DMS79 treated with DMSO at 0.1 percent for 48 hours (cell line): ENCODE data around the gene S100A14.
"Not testable (repeated sequence)": the region's sequence is repeated elsewhere in the genome, so short reads cannot be mapped to it uniquely, and the experiment has no call there.

ENCODE experiments used
- DNase-seq: peaks from one replicate; lab custom pipeline; 2025; lab: John Stamatoyannopoulos, UW

S100A14 gene

GRCh38 chr1:153616144-153616916 is at the start of gene S100A14:
S100A14 (minus strand) TSS chr1:153616325; CDS start chr1:153615858, 467 bp downstream.
- peak; percentile 39 for DNase-seq

DNA sequence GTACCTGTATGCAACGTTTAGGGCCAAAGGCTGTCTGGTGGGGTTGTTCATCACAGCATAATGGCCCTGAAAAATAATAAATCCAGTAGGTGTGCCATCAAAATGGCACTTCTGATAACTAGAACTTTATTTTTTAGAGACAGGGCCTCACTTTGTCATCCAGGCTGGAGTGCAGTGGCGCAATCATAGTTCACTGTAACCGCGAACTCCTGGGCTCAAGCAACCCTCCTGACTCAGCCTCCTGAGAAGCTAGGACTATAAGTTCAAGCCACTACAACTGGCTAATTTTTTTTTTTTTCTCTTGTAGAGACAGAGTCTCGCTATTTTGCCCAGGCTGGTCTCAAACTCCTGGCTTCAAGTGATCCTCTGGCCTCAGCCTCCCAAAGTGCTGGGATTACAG is 47.1 kb upstream of the S100A14 start:
- no peak for DNase-seq

DNA sequence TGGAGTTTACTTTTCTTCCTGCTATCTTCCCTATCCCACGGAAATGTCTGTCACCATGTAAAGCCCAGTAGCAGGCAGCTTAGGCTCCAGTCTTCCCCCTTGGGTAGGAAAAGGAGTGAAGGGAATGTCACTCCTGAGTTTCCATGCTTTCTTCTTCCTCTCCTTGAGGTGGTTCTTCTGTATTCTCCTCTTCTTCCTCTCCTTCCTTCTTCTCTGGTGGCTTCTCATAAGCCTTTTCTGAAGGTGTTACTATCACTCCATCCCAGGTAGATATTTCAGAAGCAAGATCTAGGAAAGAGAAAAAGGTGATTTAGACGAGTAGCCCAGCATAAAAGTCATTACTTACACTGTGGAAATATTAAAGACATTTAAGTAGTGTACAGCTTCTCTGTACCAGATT is 46.1 kb upstream of the S100A14 start:
- no peak for DNase-seq

DNA sequence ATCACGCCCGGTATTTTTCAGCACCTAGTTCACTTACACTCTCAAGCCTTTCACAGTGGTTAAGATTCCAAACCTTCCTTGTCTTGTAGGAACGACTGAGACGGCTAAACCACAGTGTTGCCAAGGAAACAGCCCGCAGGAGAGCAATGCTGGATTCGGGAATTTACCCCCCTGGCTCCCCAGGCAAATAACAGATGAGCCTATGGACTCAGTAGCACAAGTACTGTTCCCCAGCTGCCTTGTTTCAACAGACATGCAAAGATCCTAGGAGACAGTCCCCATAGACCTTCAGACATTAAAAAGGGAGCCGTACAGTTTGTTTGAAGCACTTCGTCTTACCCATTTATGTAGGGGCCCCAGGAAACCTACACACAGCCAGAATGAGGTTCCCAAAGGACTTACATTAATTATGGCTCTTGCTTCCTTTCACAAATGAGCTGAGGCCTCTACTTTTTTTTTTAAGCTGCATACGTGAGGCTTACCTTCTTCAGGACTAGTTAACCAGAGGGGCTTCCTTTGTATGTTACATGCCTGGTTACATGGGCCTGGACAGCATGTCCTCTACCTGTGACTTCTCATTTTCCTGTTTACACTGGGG is 45.1 kb upstream of the S100A14 start:
- no peak for DNase-seq

DNA sequence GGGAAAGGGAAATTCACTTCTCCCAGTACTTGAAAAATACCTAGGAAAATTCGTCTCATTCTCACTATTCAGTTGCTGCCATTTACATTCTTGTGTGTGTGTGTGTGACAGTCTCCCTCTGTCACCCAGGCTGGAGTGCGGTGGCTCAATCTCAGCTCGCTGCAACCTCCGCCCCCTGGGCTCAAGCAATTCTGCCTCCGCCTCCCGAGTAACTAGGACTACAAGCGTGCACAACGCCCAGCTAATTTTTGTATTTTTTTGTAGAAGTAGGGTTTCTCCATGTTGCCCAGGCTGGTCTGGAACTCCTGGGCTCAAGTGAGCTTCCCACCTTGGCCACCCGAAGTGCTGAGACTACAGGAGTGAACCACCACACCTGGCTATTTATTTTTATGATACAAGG is 43.5 kb upstream of the S100A14 start:
- DNase-seq: no peak

GRCh38 chr1:153659175-153659534 is 43.0 kb upstream of the S100A14 start:
- DNase-seq: no peak

DNA sequence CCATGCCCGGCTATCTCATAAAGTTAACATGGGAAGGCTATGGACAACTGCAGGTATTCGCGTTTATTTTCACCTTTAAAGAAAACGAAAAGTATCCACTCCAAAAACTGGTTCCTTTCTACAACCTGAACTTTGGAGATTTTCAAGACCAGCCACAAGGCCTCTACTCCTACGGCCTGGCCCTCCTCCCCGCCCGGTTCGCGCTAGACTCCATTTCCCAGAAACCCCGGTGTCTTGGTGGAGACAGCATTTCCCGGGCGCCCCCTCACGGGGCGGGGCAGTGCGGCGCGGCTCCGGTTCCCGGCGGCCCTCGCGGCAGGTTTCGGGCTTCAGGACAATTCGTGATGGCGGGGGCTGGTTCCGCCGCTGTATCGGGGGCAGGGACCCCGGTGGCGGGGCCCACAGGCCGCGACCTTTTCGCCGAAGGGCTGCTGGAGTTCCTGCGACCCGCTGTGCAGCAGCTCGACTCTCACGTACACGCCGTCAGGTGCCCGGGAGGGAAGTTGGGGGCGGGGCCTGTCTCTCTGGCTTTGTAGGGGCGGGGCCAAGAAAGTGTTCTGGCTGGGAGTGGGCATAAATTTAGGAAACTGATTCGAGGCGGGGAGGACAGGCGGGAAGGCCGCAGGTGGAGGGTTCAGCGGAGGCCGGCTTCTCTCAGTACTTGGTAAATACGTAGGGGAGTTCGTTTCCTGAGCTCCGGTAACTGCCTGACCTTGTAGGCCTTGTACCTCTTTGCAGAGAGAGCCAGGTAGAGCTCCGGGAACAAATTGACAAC is 42.5 kb upstream of the S100A14 start, which contains the start of gene SNAPIN:
Gene SNAPIN (plus strand): TSS at position 304 of the 775 bp plus-strand sequence. CDS start 41 bp downstream, at position 345.
- DNase-seq: peak; percentile 90

DNA sequence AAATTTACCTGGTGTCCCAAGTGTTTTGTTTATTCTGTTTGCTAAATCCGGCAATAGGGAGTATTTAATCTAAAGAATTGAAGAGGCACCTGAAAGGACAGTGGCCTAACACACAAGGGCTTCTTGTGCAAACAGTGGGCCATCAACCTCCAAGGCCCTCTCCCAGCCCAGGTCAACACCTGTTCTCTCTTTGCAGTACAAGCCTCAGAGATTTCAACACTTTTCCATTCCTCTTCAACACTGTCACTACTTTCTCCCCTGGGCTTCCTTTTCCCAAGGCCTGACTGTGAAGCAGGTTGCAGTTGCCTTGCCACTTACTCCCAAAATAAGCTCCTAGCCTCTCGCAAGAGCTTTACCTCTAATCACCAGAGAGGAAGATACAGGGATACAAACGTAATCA is 39.2 kb upstream of the S100A14 start:
- DNase-seq: no peak

DNA sequence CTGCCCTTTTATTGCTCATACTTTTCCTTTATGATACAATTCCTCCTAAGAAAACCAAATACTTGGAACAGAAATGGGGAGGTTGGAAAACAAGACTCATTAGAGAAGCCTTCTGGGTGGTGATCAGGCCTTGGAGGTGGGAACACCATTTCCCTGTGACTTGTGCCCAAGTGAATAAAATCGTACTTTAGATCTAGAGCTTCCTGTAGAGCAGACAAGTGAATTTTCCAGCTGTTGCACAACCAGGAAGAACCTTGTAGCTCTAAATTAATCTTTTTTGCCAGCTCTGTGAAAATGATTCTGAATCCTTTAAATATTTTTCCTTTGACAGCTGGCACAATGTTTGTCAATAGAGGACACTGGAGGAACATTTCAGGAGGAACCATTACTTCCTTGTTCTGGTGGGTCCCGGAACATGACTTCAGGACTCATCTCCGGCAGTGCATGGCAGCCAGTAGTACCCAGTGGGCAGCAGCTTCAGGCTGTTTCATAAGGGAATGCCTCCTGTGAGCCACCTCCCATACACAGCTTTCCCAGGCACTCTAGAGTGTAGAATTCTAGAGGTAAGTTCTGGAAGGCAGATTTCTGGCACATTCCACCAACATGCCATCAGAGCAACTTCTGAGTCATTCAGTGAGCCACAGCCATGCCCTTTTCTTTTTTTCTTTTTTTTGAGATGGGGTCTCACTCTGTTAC is 36.8 kb upstream of the S100A14 start:
- DNase-seq: no peak

- DNase-seq: no peak
Measured at GRCh38 chr1:153651771-153652170, 35.6 kb upstream of the S100A14 start.

GRCh38 chr1:153649863-153650235 is 33.7 kb upstream of the S100A14 start:
- DNase-seq: no peak

DNA sequence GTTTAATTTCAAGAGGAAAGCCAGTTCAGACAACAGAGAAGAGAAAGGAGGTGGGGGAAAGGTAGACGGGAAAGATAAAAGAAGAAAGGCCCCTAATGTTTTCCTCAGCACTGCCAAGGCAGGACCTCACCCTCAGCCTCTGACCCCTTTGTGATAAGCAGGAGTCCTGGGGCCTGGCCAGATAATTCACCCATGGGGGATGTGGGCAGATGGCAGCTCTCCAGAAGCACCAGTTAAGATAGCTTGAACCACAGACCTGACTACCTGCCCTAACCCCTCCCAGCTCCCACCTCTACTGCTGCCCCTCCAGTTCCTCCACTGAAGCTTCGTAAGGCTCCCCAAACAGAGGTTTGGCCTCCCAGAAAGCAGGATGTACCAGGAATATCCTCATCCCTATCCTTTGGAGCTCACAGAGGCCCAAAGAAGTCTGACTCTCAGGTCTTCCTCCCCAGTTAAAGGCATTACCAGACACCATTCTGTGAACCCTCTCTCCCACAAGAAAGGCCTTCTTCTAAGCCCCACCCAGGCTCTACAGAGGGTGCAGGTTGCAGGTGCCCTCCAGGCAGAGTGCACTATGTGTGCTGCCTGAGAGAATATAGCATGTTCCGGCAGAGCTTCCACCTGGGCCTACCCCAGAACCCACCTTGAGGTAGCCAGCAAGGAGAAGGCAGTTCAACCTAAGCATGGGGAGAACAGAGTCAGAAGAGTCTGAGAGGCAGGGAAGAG is 33.2 kb upstream of the S100A14 start:
- DNase-seq: no peak

DNA sequence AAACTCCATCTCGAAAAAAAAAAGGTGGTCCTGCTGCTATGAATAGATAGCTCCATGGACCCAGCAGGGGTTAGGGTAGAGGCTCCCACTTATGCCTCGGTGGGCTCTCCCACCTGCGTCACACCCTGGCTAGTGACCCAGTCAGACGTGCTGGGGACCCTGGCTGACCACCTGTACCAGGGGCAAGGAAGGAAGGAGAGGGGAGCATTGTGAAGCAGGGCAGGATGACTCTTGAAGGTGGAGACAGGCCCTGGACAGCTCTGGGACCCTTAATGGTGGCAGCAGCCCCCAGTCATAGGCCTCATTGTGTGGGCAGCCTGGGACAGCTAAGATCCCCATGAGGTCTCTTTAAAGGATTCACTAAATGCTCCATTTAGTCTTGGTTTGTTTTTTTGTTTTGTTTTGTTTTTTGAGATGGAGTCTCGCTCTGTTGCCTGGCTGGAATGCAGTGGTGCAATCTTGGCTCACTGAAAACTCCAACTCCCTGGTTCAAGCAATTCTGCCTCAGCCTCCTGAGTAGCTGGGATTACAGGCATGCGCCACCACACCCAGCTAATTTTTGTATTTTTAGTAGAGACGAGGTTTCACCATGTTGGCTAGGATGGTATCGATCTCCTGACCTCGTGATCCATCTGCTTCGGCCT is 32.0 kb upstream of the S100A14 start:
- no peak for DNase-seq

DNA sequence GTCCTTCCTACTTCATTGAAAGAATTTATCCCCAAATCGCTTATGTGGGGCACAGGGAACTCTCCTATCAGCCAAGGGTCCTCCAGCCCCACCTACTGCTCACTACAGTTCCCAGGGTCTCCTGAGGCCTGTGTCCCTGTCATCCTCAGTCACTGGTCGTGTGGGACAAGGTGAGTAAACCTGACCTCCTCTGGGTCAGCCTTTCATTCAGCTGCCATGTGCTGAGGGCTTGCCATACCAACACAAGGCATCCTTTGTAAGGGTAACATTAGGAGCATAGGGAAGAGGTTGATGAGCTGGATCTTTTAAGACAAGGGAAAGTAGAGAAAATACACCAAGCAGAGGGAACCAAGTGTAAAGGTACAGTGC is 31.2 kb upstream of the S100A14 start:
- no peak for DNase-seq

GRCh38 chr1:153646672-153647345 is 30.7 kb upstream of the S100A14 start:
- no peak for DNase-seq

DNA sequence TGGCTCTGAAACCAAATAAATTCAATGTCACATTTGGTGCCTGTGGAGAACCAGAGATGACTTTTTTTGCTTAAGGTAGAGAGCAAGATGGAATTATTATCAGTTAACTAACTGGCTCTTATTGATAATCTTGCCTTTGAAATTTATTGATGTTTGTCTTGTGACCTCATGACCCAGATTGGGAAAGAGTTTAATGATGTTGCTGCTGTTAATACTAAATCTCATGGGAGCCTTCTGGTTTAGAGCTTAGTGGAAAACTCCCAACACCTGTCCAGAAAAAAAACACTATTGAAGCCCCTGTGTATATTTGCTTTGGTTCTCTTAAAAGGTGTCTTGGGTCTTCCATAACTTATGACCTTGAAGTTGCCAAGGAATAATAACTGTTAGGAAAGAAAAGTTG is 27.7 kb upstream of the S100A14 start:
- no peak for DNase-seq

GRCh38 chr1:153643100-153643499 is 27.0 kb upstream of the S100A14 start:
- DNase-seq: no peak

DNA sequence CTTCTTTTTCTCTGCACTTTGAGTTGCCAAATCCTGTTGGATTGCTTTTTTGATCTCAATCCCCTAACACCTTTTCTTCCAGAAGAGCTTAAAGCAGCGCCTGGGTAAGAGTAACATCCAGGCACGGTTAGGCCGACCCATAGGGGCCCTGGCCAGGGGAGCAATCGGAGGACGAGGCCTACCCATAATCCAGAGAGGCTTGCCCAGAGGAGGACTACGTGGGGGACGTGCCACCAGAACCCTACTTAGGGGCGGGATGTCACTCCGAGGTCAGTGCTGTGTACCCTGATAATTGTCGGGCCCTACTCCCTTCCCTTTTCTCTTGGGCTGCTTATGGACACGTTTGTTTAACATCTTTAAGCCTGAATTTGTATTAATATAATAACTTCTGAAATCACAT is 26.0 kb upstream of the S100A14 start:
- DNase-seq: no peak

- no peak for DNase-seq
Measured at GRCh38 chr1:153640861-153641260, 24.7 kb upstream of the S100A14 start.

GRCh38 chr1:153640213-153640612 is 24.1 kb upstream of the S100A14 start:
- DNase-seq: not testable (repeated sequence)

DNA sequence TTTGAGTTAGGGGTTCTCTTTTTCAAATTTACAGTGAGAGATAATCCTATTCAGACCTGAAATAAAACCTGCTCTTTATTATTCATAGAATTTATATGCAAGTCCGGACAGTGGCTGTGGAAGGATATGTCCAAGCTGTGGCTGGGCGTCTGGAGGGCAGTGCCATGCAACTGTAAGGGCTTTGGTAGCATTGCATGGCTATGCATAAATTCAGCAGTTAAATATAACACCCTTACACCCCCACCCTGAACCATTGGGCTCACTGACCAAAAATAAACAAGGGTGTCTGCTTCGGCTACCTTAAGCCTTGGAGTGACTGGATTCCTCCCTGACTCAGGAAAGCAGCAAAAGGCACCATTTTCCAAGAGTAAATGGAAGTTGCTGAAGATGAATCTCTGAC is 23.2 kb upstream of the S100A14 start:
- no peak for DNase-seq
